NCI-H526 treated with DMSO at 0.1 percent for 48 hours (cell line): ENCODE data around the gene KIAA1755.

Experiments used
- DNase-seq: peaks from one replicate; lab custom pipeline; 2025; lab: John Stamatoyannopoulos, UW

Gene KIAA1755

GRCh38 chr20:38180781-38181180, 79.8 kb downstream of the KIAA1755 start:
- no peak for DNase-seq

GRCh38 chr20:38179846-38180245, 80.7 kb downstream of the KIAA1755 start:
- DNase-seq = no peak

GRCh38 chr20:38178581-38178980, 82.0 kb downstream of the KIAA1755 start:
- DNase-seq = no peak

- no peak for DNase-seq
Observed at GRCh38 chr20:38178065-38178491, 82.5 kb downstream of the KIAA1755 start.

- no peak for DNase-seq
Observed at GRCh38 chr20:38177201-38177600, 83.3 kb downstream of the KIAA1755 start.

GRCh38 chr20:38175304-38176180, 85.0 kb downstream of the KIAA1755 start:
- no peak for DNase-seq

- no peak for DNase-seq
Observed at GRCh38 chr20:38173237-38174156, 87.0 kb downstream of the KIAA1755 start.

GRCh38 chr20:38172408-38172807, 88.1 kb downstream of the KIAA1755 start:
- DNase-seq = no peak

GRCh38 chr20:38171675-38172043, 88.9 kb downstream of the KIAA1755 start:
- DNase-seq = no peak

- no peak for DNase-seq
Observed at GRCh38 chr20:38170826-38171674, 89.5 kb downstream of the KIAA1755 start.

GRCh38 chr20:38170219-38170825, 90.2 kb downstream of the KIAA1755 start:
- DNase-seq = no peak

GRCh38 chr20:38169636-38170193, 90.8 kb downstream of the KIAA1755 start:
- DNase-seq = no peak

- no peak for DNase-seq
Observed at GRCh38 chr20:38168791-38169589, 91.5 kb downstream of the KIAA1755 start.

GRCh38 chr20:38167851-38168760, 92.4 kb downstream of the KIAA1755 start:
- DNase-seq = no peak

- no peak for DNase-seq
Observed at GRCh38 chr20:38167328-38167850, 93.1 kb downstream of the KIAA1755 start.

- no peak for DNase-seq
Observed at GRCh38 chr20:38166703-38167233, 93.8 kb downstream of the KIAA1755 start.

- DNase-seq = no peak
Observed at GRCh38 chr20:38165966-38166702, 94.4 kb downstream of the KIAA1755 start.
